Measurements from ENCODE around the gene SH2B2.

Gene SH2B2

DNA sequence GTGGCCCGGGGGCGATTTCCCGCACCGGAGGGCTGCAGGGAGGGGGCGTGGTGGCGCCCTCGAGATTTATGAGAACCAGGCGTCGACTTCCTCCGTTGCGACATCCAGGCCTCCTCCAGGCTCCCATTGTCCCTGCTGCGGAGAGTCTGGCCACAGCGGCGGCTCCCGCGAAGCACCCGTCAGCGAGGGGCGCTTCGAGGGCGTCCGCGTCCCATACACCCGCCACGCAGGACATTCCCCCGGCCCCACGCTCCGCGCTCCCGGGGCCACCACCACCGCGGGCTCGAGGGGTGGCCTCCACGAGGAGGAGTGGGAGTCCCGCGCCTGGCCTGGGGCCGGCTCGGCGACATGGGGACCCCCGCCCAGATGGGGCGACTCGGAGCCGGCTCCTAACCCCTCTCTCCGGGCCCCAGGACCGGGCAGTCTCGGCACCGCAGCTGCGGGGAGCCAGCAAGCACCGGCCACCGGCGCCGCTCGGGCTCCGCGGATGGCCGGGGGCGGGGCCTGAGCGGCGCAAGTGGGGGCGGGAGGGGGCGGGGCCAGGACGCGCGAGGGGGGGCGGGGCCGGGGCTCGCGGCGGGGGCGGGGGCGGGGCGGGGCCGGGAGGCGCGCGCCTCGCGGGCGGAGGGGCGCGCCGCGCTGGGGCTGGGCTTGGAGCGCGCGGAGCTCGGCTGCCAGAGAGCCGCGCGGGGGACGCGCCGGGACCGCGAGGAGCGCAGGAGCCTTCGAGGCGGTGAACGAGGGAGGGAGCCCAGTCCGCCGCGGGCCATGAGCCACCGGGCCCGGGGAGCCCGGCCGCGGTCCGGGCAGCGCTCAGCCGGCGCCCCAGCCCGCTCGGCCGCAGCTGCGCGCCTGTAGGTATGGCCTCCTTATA is at the start of gene SH2B2:
TSS of gene SH2B2 (plus strand) at position 632 of the 874 bp plus-strand sequence. CDS start 13,683 bp downstream, outside the sequence.
- intact Hi-C loops (cut with DNase I), result no loop called here
- peak in 39 of 42 donors; percentile 24 to 73 (median 50) for DNase-seq

DNA sequence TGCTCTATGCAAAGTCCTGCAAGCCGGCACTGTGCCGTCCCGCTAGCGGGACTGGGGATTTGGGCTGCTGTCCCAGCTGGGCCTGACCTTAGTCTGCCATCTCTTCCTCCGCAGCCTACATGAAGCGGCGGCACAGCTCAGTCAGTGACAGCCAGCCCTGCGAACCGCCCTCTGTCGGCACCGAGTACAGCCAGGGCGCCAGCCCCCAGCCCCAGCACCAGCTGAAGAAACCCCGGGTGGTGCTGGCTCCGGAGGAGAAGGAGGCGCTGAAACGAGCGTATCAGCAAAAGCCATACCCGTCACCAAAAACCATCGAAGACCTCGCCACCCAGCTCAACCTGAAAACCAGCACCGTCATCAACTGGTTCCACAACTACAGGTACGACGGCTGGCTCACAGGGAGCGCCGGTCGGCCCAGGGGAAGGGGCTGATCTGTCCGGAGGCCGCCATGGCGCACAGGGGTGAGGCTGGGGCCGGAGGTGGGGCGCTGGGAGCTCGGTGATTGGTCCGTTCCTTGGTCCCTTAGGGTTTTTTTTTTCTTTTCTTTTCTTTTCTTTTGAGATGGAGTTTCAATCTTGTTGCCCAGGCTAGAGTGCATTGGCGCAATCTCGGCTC is 47.4 kb upstream of the SH2B2 start:
- no peak for DNase-seq

DNA sequence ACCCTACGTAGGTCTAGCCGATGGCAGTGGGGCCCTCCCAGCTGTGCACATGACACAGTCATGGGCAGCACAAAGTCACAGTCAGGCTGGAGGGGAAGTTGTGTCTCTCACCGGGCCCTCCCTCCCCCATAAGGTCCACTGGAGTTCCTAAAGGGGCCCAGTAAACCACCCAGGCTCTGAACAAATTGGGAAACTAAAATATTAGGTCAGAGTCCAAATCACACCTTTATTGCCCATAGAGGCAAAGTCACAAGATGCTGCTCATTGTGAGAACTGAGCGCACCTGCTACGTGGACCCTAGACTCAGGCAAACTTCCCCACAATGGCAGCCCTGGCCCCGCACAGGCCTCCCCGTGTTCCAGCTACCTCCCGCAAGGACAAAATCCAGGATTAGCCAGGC is 45.2 kb upstream of the SH2B2 start:
- intact Hi-C loops (cut with DNase I), result no loop called here
- no peak for DNase-seq

More for the DNA sequence above, 47.4 kb upstream of the SH2B2 start:
- intact Hi-C loops (cut with DNase I), result loop anchor here (10.0 kb wide), 2 partner anchors 425 to 555 kb away; partner anchors contain the start of gene CUX1

DNA sequence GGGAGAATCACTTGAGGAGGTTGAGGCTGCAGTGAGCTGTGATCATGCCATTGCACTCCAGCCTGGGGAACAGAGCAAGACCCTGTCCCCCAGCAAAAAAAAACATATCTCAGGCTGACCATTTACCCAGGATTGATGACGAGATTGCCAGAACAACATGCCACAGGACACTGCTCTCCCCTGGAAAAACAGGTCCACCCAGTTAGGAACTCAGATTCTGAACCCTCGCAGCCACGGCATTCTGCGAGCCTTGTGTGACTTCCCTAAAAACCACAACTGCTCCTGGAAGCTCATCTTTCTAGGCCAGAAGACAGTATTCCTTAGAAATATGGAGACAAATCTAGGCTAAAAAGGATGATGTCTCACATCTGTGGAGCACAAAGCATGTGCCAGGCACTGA is 42.1 kb upstream of the SH2B2 start:
- intact Hi-C loops (cut with DNase I), result no loop called here
- no peak for DNase-seq

DNA sequence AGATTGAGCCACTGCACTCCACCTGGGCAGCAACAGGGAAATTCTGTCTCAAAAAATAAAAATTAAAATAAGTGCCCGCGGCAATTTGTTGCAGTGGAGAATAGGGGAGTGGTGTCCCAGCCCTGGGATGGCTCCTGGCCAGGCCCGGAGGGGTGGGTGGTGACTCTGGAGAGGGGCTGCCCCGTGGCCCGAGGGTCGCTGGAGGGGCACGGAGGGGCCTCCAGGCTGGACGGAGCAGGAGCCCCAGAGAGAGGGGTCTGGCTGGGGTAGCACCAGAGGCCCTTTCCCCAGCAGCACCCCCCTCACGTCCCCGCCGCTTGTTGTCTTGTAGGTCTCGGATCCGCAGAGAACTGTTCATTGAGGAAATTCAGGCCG is 38.6 kb upstream of the SH2B2 start:
- no peak for DNase-seq
- intact Hi-C loops (cut with DNase I), result no loop called here

DNA sequence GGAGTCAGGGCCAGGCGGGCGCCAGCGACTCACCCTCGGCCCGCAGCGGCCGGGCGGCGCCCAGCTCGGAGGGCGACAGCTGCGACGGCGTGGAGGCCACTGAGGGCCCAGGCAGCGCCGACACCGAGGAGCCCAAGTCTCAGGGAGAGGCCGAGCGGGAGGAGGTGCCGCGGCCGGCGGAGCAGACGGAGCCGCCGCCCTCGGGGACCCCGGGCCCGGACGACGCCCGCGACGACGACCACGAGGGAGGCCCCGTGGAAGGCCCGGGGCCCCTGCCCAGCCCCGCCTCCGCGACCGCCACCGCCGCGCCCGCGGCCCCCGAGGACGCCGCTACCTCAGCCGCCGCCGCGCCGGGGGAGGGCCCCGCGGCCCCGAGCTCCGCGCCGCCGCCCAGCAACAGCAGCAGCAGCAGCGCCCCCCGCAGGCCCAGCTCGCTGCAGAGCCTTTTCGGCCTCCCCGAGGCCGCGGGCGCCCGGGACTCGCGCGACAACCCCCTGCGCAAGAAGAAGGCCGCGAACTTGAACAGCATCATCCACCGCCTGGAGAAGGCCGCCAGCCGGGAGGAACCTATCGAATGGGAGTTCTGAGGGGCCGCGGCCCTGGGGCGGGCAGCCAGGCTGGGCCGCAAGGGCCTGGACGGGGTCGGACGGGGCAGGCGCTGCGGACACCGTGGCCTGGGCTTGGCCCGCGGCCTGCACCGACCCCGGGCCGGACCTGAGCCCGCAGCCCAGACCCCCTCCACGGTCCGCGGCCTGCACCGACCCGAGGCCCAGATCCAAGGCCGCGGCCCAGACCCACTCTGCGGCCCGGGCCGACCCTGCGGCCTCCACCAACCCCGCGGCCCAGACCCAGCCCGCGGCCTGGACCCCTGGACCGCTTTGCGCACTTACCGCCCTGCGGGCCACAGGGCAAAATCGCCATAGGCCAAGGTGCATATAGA is 37.9 kb upstream of the SH2B2 start:
- intact Hi-C loops (cut with DNase I), result no loop called here
- no peak for DNase-seq

DNA sequence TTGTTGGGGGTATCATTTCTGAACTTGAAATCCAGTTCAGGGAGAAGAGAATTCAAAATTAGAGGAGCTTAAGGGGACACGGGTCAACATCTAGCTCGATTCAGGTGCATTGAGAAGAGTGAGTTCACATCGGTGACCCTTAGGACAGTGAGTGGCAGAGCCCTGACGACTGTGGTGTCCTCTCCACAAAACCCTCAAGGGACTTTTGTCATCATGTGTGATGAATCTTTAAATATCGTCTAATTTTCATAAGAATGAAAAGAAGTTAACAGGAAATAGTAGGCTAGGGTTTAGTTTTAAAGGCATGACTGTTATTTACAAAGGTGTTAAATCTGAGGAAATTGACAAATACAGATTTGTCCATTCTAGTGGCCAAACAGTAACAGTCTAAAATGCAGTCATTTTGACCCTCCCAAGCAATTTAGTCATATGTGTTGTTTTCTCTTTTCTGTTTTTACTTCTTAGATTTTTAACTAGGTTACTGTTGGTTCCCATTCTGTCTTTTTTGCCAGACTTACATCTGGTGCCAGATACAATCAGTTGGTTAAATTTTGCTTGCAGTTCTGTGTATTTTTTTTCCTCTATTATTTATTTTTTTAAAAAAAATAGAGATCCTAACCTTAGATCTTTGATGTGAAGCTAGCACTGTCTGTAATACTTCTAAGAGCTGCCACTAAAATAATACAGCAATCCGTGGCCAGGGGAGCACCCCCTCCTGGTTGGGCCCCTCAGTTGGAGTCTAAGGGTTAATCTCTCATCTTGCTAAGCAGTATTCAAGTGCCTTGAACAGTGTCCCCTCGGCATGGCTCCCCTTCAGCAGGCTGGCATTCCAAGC is 34.9 kb upstream of the SH2B2 start:
- DNase-seq, result no peak
- intact Hi-C loops (cut with DNase I), result no loop called here

DNA sequence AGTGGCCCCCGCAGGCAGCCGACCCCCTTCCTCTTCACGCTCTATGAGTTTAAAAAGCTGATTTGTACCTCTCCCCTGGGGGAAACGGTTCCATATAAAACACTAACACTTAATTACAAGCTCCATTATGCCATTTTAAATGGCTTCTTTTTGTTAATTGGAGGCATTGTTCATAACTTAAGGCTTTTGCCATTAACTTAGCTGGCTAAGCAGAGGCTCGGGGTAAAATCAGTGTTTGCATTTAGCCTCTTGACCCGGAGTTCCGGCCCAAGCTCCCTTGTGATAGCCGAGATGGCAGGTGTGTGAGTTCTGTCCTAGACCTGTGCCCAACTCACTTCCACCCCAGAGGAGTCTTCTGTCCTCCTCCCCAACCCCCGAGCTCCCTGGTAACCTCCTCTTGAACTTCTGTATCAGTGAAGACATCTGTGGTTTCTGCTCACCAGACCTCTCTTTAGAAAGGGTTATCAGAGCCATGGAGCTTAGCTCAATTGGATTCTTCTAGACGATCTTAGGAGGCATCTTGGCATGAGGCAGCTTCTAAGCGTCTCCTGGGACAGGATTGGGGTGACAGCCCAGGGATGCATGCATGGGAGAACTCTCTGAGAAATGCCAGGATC is 34.2 kb upstream of the SH2B2 start:
- DNase-seq, result no peak
- intact Hi-C loops (cut with DNase I), result no loop called here

DNA sequence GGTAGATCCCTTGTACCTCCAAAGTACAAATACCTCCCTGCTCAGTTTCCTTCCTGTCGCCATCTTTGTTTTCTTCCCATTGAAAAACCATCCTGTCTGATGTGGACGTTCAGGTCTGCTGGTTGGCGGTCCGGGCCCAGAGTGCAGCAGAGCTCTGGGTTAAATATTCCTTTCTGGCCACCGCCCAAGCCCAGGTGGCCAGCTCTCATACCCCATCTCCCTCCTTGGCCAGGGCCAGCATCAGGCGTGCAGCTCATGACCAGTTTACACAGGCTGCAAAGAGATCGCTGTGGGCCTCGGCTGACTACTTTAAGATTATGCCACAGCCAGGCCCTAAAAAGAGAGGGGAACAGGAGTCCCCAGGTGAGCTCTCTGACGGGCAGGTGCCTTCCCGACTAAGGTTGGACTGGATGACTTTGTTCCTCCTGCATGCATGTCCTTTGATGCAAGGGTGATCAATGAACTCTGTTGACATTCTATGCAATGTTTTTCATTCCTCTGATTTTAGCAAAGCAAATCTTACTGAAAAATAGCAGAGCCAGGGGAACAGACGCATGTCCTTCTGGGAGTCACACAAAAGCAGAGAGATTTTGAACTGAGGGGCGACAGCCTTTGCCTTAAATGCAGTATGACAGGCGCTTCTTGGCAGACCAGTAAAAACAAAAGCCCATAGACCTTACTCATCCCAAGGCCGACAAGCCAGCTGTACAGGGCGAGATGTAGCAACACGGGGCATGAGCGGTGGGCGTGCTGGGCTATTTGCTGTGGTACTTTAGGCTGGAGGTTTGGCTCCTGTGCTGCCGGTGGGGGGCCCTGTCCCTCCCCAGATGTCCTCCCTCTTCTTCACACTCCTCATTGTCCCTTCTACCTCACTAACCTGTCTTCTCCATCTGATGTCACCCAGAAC is 33.3 kb upstream of the SH2B2 start:
- DNase-seq, result no peak
- intact Hi-C loops (cut with DNase I), result no loop called here

DNA sequence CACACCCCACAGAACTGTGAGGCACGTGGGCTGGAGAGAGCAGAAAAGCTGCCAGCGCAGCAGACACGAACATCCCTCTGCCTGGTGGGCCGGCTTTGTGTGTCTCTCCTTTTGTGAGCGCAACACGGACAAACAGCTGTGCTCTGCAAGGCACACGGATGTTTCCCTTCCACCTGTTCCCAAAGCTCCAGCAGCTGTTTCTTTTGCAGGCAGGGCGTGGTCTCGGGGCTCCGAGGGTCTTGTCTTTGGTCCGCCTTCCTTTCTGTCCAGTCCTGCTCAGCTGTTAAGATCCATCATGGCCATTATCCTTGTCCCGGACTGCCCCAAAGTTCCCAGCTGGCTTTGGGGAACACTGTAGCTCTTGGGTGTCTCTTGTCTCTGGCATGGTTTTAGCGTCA is 32.7 kb upstream of the SH2B2 start:
- intact Hi-C loops (cut with DNase I), result no loop called here
- peak in 6 of 42 donors; percentile 16 to 42 (median 21) for DNase-seq

DNA sequence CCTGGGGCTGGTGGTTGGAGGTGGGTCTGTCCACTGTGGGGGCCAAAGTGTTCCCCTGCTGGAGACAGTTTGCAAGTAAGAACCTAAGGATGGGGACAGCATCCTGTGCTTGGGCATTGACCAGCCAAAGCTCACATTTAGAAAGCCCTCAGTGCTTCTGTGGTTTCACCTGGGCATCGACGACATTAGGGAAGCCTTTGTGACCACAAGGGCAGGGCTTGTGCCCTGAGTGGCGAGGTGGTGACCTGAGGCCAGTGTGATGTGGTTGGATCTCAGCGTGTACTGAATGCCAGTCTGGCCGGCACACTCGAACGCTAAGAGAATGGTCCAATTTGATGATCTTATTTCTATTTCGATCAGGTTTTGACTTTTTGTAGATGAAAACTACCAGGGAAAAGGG is 32.1 kb upstream of the SH2B2 start:
- intact Hi-C loops (cut with DNase I), result no loop called here
- DNase-seq, result no peak

DNA sequence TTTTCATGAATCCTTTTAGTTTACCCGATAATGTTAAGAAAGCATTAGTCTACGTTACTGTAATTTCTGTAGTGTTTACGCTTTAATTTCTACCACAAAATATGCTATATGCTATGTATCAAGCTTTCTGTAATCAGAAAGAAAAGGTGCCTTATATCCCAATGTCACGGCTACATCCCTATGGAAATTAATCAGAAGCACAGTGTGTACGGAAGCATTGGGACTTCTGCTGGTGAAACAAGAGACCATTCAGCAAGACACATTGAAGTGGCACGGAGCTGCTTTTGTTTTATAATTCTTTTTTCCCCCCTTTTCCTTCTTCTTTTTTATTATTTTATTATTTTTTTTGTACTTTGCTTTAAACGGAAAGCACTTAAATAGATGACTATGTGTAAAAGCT is 31.2 kb upstream of the SH2B2 start:
- intact Hi-C loops (cut with DNase I), result no loop called here
- no peak for DNase-seq

DNA sequence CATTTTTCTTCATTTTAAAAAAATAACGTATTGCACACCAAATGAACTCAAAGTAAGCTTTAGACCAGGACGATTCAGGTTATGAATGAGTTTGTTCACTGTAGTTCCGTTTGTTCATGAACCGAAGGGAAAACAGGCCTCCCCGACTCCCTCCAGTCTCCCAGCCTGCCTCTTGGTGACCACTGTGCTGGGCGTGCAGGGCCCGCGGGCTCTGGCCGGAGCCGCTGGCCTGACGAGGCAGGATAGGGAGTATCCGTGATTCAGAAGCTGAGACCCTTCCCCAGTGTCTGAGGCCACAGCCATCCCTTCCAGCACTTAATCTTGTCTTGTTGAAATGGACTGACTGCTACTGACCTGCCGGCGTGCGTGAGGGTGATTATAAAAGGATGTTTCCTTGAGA is 30.8 kb upstream of the SH2B2 start:
- no peak for DNase-seq
- intact Hi-C loops (cut with DNase I), result no loop called here

DNA sequence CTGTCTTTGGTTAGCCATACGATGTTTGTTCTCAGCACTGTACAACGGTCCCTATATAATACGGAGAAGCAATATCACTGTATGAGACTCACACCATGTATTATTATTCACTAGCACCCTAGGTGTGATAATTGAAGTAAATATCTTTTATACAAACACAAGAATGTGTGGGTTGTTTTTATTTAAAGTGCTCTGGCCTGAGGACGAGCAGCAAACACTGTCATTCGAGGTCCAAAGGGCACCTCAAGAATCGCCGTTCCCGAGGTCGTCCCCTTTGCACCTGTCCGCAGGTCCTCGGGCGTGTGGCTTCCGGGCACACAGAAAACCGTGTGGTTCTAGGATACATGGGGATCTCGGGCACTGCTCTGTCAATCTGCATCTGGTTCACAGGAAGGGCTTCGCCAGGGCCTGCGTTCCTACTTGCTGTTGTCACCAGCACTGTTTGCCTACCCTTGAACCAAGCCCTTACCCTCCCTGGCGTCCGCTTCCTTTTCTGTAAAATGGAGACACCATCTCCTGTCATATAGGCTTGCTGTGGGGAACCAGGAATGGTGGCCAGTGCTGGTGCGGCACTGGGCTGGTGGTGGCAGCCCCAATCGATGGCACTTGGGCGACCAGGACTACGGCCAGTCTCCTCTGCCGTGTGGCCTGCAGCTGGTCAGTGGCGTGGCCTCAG is 28.5 kb upstream of the SH2B2 start:
- DNase-seq, result no peak
- intact Hi-C loops (cut with DNase I), result no loop called here

DNA sequence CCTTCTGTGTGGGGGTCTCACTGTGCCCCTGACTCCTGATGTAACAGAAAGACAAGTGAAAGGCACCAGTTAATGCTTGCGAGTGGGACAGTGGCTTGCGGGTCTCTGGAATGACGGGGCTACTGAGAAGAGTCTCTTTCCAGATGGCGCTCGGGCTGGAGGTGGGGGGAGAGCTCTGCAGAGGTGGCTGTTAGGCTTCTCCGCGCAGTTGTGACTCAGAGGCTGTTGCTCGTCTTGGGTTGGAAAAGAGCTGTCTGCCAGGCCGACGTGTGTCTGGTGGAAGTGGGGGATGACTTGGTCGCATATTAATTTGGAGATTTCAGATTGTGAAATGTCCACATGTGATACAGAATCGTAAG is 27.9 kb upstream of the SH2B2 start:
- intact Hi-C loops (cut with DNase I), result no loop called here
- DNase-seq, result peak in 16 of 42 donors; percentile 21 to 66 (median 32)

DNA sequence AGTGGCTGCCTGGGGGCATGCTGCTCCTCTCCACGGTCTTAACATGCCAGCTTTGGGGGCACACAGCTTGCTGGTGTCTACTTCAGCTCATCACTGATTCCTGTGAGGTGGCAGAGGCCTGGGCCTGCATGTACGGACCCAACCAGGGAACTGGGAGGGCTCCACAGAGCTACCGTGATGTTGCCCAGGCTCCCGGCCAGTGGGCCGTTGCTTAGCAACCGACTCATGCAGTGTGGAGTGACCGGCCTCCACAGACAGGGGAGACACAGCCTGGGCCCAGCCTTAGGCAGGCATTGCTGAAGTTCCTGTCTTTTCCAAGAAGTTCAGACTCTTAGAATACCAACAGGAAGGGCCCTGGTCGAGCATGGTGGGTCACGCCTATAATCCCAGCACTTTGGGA is 25.8 kb upstream of the SH2B2 start:
- DNase-seq, result peak in 41 of 42 donors; percentile 33 to 80 (median 62)
- intact Hi-C loops (cut with DNase I), result no loop called here

DNA sequence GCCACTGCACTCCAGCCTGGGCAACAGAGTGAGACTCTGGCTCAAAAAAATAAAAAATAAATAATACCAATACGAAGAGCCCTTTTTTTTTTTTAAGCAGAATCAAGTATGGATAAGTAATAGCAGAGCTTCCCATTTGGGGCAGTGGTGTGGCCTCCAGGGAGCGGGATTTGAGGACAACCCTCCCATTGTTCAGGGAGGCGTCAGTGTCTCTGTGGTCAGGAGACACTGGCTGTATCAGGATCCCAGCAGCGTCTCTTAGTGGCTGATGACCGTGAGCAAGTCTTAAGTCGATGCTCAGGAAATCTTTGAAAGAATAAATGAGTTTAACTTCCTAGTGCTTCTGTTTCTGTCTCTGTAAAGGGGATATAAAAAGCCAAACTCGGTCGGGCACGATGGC is 25.2 kb upstream of the SH2B2 start:
- peak in 5 of 42 donors; percentile 22 to 43 (median 33) for DNase-seq
- intact Hi-C loops (cut with DNase I), result no loop called here

Measured in head of caudate nucleus (tissue), 42 donors.